IPS-NIHi7 (cell line): ENCODE results near the gene TSSK6.
A peak's percentile ranks its signal among the peaks of the same experiment; 100 is the strongest.

Experiments used
- DNase-seq: peaks from one replicate; pipeline ENCODE4 v3.0.0; 2012; ENCODE audit warnings: mixed read lengths; ENCODE audit errors: extremely low spot score

TSSK6 gene

DNA sequence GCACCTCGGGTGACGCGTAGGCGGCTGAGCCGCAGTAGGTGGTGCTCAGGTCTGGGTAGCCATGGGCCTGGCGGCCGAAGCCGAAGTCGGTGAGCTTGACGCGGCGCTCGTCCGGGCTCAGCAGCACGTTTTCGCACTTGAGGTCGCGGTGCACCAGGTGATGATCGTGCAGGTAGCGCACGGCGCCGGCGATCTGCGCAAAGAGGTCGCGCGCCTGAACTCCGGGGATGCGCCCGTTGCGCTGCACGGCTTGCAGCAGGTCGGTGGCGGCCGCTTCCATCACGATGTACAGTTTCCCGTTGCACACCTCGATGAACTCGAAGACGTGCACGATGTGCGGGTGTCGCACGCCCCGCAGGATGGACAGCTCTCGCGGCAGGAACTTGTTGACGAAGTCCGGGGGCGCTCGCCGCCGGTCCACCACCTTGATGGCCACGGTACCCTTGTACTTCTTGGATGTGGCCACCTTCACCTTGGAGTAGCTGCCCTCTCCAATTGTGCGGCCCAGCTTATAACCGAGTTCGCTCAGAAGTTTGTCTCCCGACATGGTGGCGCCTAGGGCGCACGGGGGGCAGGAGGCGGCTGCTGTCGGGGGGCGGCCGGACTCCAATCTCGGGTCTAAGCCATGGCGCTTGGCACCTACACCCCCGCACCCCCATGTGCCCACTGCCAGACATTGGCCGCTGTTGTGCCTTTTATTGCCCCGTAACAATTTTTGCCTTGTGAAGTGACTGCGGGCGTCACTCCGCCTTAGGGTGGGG lies at the start of gene TSSK6:
Gene TSSK6, minus strand, starts transcription at position 668 of the 761 bp plus-strand sequence. Its CDS starts 121 bp downstream, at position 547.
- DNase-seq, result no peak

DNA sequence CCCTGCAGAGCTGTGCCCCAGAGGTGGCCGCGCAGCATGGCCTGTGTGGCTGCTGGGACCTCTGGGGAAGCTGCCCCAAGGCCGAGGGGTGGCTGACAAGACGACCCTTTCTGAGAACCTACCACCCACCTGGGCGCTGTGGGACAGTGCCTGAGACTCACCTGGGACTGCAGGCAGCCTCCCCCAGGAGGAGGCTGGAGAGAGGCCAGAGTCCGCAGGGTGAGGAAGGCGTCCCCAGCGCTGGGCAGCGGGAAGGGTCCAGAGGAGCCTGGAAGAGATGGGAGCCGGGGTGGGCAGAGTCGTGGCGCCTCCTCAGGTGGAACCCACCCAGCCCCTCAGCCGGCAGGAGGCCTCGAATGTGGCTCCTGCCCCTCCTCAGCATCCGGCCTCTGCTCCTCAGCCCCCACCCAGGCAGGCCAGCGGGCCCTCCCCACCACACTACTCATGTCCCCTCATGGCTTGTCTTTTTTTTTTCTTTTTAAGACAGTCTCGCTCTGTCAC lies 48.0 kb upstream of the TSSK6 start:
- DNase-seq, result no peak

DNA sequence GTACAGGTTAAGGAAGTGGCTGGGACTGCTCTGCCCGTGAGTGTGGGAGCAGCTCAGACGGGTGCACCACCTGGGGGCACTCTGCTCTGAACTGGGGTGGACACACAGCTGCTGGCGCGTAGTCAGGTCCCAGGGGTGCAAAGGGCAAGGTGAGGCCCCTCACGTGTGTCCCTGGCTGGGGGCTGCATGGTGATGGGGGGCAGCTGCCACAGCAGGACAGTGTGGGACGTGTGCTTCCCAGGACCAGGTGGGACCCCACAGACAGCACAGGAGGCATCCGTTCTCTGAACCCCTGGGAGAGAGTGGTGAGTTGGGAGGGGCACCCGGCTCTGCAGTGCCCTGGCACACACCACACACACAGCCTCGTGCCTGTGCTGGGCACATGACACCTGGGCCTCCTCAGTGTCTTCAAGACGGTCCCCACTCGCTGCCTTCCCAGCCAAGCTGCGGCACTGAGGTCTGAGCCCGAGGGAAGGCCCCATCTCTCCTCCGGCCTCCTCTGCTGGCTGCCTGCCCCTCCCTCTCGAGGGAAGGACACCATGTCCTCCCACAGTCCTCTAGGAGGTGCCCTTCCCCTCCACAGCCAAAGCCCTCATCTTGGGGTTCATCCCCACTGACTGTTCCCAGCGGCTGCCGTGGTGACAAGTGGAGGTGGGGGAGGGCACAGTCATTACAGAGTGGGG lies 47.5 kb upstream of the TSSK6 start:
- DNase-seq, result peak; percentile 48

DNA sequence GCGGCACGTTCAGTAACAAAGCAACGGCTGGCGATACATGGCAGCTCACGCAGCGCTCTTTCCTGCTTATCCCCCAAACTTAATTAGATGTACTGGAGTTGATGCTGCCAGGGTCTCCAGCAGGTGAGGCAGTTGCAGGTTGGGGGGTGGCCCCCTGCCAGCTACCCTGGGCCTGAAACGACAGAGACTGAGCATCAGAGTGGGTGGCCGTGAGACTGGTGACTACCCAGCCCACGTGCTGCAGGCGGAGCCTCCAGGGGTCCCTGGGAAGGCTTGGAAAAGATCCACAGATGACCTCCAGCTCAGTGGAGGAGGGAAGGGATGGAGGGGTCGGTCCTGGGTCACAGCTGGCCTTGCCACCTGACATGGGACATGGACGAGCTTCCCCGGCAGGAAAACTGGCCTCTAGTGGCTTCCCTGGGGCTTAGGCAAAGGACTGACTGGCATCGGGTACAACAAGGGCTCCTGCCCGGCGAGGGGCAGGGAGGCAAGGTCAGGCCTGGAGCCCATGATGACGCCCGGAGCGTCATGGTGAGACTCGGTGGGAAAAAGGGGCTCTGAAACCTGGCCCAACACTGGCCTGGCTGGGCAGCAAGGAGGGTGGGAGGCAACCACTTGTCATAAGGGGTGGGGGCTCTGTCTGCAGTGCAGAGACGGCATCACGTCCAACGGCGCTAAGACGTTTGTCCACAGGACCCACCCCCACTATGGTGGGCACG lies 46.8 kb upstream of the TSSK6 start:
- no peak for DNase-seq

DNA sequence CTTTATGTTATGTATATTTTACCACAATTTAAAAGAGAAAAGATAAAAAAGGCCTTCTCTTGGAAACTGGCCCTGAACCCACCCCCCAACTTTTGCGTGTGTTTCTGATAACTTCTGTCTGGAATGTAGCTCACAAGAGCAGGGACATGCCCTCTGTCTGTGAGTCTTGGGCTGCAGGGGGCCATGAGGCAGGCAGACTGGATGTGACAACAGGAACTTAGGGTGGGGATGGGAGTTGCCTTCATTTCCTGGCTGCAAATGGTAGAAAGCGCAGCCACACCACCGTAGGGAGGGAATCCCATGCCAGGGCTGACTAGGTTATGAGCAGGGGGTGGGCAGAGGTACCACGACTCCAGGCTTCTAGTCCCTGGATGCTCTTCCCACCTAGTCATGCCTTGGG lies 44.6 kb upstream of the TSSK6 start:
- no peak for DNase-seq

DNA sequence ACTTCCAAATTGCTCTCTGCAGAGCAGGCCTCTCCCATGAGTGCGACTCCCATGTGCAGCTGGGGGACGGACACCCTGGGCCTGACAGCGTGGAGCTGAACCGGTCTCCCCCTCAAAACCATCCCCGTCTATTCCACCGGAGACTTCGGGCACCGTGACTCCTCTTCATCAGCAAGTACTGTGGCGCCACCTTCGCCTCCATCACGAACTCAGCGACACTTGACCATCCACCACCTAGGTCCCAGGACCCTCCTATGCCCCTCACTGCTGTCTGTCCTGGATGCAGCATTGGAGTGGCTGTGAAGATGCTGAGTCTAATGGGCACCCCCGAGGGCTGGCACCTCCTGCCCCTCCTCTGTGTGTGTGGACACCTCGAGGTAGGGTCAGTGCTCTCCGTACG lies 43.3 kb upstream of the TSSK6 start:
- no peak for DNase-seq

DNA sequence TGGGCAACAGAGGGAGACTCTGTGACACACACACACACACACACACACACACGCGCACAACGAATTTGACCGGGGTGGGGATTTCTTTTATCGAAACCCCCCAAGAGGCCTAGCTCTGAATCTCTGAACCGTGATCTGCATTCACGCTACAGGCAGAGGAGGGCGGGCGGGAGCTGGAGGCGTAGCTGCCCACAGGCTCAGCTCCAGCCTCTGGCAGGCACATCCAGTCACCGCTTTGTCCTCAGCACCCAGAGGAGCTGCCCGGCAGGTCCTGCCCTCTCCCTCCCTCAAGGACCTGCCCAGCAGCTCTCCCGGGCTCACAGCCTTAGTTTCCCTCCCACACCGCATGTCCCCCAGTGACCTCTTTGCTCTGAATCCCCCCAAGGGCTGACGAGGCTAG lies 42.7 kb upstream of the TSSK6 start:
- DNase-seq, result no peak

DNA sequence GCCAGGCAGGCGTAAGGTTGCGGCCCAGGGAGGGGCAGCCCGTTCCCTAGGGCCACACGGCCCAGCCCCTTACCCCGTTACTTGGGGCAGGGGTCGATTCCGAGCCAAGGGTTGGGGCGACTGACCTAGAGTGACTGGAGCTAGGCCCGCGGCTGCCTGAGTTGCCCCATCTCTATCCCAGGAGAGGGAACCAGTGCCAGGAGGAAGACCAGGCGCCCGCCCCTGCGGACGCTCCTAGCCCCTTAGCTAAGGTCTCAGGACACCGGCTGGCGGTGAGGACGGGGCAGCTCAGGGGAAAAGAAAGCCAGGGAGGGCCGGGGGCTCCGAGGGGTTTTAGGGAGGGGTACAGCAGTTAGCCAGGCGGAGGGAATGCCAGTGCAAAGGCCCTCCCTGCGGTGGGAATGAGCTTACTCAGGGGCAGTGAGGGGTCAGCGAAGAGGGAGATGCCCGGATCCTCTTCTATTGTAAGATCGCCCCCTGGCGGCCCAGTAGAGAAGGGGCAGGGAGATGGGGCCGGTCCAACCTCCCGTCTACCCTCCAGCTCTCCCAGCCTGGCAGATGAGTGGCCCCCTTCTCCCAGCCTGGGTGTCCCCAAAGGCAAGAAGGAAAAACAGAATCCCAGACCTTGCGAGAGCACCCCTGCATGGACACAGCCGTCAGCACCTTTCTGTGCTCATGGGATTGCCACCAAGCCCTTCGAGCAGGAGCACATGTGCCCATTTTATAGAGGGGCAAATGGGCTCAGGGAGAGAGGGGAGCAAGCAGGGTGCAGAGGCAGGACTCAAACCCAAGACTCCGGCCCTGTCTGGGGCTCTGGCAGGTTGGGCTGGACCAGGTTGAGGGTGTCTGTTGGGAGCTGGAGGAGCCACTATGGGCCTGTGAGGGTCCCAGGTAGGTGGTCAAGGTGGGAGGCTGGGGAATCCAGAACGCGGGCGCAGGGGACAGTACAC lies 39.0 kb upstream of the TSSK6 start:
- peak; percentile 92 for DNase-seq

DNA sequence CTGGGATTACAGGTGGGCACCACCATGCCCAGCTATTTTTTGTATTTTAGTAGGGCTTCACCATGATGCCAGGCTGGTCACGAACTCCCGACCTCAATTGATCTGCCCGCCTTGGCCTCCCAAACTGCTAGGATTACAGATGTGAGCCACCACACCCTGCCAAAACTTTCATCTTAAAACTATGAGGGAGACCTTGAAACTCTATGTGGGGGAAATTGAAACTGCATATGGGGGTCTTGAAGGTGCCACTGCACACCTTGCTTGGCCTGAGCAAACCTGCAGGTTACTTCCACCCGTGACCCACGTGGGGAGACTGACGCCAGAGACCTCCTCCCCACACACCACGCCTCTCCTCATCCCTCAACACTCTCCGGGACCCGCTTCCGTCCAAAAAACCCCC lies 38.3 kb upstream of the TSSK6 start:
- DNase-seq, result no peak

DNA sequence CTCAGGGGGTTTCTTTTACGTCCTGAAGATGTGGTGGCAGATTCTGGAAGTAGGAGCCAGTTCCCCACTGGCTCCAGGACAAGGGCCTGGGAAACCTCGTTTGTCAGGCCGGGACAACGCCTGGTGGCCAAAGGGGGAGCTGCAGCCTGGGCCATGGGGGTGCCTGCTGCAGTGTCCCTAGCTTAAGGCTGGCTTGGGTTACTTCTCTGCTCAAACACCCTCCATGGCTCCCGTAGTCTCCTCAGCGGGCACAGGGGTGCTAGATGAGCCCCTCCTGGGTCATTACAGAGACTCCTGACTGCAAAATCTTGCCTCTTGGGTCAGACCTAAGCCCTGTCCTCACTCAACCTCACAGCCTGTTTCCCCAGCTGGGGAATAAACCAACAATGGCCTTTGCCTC lies 37.5 kb upstream of the TSSK6 start:
- peak; percentile 86 for DNase-seq

DNA sequence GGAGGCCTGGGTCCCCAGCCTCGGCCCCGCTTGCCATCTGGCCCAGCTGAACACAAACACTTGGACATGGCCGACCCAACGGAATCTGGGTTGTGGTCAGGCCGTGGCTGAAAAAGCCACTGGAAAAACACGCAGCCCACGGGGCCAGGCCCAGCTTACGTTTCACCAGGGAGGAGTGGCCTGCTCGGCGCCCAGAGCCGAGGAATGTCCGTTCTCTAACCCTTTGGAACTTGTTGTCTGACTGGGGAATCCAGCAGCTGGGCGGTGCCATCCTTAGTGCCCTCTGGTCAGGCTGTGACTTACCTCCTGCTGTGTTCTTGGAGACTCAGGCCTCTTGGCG lies 36.5 kb upstream of the TSSK6 start:
- DNase-seq, result no peak

DNA sequence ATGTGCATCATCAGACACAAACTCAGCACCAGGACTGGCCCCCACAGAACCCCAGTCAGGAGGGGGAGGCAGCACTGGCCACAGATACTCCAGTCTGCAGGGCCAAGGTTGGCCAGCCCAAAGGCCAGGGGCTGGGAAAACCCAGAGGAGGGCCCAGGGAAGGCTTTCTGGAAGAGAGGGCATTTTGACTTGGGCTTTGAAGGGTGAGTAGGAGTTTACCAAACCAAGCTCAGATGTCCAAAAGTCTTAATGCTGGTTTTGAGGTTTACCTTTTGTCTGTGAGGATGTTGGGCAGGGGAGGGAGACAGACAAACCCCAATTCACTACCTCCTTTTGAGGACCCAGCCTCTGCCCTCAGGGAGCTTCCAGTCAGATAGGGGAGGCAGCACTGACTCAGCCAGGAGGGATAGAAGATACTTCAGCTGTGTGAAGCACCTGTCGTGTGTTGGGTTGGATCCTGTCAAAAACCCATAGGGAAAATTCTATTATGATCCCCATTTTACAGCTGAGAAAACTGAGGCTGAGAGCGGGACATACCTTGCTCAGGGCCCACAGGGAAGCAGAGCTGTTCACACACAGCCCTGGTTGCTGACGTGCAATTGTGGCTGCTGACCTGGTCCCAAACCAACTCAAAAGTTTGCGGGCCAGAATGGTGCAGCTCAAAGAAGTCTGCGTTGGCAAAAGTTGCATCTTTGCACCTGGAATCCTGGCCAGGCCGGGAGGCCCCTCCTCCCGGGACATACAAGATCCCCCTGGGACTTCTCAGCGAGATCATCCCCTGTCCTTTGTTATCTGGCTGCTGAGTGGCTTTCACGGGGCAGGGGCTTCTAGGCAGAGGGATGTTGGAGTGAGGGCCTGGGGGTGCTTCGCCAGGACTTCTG lies 35.9 kb upstream of the TSSK6 start:
- DNase-seq, result no peak

DNA sequence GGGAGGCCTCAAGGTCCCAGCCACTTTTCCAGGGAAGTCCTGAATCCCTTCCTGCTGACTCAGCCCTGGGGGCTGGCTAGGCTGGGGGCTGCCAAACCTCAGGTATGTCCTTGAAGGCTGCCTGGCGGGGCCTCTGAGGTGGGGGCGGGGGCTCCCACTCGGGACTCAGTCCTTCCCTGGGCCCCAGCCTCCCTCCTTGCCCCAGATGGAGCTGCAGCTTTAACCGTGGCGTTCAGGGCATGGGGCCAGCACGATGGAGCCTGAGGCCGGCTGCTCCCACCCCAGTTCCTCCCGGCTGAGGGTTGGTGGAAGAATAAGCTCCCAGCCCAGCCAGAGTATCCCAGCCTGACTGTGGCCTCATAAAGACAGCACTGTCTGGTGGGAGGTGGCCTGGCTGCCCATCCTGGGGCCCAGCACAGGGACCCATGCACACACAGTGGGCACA lies 35.2 kb upstream of the TSSK6 start:
- no peak for DNase-seq

DNA sequence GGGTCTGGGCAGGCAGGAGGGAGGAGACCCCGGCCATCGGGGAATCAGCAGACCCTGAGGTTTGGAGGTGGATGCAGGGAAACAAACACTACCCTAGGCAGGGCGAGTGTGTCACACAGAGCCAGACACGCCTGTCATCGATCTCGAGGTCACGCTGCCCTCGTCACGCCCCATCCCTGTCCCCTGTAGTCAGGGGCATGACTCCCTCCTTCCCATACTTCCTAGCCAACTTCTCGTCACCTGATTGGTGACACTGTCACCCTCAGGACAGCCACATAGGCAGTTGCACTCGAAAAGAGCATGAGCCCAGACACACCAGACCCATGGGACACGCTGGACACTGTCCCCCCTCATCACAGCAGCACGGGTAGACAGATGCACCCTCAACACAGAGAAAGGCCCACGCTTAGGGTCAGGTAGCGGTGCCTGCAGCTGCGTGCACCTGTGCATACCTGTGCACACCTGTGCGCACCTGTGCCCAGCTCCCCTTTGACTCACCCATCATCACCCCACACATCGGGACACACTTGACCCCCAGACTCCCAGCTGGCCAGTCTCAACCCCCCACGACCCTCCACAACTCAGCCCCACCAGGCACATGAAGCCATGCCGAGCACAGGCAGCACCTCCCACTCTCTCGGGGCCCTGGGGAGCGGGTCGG lies 34.6 kb upstream of the TSSK6 start:
- no peak for DNase-seq

DNA sequence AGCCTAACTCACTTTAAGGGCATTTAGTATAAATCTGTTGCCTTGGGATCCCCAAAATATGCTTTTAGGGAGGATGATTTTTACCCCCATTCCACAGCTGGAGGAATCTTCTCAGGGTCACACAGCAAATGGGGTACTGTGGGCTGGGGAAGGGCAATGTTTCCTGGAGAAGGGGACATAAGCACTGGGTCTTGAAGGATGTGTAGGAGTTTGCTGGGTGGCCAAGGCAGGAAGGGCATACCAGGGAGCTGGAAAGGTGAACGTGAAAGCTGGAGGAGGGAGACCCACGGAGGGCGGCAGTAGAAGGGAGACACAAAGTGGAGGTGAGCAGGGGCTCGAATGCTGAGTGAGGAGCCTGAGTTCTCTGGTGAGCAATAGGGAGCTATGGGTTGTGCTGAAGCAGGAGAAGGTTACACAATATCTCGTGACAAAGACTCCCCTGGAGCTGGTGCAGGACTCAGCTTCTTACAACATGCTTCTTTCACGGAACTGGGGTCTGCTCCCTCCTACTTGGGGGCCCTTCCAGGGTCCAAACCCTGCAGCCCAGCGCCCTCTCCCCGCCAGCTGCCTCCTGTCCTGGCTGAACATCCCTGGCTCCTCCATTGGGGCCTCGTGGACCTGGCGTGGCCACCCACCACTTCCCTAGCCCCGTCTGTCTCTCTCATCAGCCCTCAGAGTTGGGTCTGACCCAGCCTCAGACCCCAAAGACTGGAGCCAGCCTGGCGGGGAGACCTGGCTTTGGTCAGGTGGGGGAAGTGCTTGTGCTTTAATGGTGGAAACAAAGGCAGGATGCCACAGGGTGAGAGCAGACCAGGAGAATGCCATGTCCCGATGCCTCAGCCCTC lies 33.8 kb upstream of the TSSK6 start:
- DNase-seq, result no peak

DNA sequence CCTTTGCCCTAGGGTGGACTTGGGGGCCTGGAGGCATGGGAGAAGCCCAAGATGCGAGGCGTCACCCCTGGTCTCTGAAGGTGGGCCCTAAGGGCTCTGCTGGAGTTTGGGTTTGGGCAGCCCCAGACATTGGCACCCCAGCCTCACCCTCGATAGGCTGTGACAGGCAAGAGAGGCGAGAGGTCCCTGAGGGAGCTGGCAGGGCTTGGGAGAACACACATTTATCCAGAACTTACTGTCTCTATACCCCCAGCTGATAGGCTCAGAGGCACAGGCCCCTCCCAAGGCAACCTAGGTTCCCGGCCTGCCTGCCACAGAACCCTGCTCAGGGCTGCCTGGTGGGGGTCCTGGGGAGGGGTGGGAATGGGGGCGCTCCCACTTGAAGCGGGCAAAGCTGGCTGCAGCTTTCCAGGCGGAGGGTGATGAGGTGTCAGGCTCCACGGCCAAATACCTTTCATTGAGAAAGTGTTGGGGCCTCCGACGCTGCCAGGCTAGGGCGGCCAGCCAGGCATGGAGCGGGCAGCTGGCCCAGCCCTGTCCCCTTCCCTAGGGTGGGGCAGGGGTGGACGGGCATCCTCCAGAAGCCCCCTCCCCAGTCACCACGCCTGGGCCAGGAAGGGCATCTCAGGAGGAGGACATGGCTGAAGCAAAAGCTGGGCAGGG lies 32.5 kb upstream of the TSSK6 start:
- no peak for DNase-seq

DNA sequence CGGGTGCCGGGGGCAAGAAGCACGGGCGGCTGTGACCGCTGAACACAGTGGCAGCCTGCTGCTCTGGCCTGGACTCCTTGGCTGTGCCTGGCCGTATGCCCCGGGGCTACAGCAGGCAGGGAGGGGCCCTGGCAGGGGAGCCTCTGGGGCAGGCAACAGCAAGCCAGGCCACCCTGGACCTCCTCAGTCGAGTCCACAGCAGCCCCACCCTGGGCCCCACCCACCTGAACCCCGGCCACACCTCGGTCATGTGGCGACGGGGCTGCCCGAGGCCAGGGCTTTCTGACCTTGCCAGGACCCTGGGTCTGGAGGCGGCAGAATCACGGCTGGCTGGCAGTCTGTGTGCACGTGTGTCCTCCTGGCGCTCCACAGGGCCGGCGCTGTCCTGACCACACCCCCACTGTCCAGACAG lies 31.4 kb upstream of the TSSK6 start:
- DNase-seq, result no peak

DNA sequence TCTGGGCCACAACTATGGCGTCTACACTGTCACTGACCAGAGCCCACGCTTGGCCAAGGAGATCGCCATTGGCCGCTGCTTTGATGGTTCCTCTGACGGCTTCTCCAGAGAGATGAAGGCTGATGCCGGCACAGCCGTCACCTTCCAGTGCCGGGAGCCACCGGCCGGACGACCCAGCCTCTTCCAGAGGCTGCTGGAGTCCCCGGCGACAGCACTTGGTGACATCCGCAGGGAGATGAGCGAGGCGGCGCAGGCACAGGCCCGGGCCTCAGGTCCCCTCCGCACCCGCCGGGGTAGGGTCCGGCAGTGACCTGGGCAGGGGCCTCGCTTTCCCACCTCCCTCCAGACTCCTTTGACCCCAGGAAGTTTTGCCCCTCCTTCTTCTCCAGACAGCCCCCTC lies 30.4 kb upstream of the TSSK6 start:
- DNase-seq, result no peak
